ENCODE measurements around the gene GOLGA6L9.
"Not testable (repeated sequence)": the region's sequence is repeated elsewhere in the genome, so short reads cannot be mapped to it uniquely, and the experiment has no call there.

Gene GOLGA6L9

GRCh38 chr15:82429693-82430092 lies at the start of gene GOLGA6L9:
Gene GOLGA6L9, plus strand, starts transcription at chr15:82429816. Its CDS starts 264 bp downstream, at chr15:82430080.
- DNase-seq: not testable (repeated sequence)

GRCh38 chr15:82381330-82381955 lies 48.2 kb upstream of the GOLGA6L9 start:
- DNase-seq: not testable (repeated sequence)

- DNase-seq: not testable (repeated sequence)
These were observed 42.4 kb upstream of the GOLGA6L9 start for GRCh38 chr15:82387209-82387608.

GRCh38 chr15:82390152-82390551 lies 39.5 kb upstream of the GOLGA6L9 start:
- DNase-seq: not testable (repeated sequence)

GRCh38 chr15:82392077-82392476 lies 37.5 kb upstream of the GOLGA6L9 start:
- DNase-seq: not testable (repeated sequence)

- no peak for DNase-seq
These were observed 35.9 kb upstream of the GOLGA6L9 start for GRCh38 chr15:82393671-82394070.

- not testable (repeated sequence) for DNase-seq
These were observed 33.8 kb upstream of the GOLGA6L9 start for GRCh38 chr15:82395788-82396187.

- no peak for DNase-seq
These were observed 31.8 kb upstream of the GOLGA6L9 start for GRCh38 chr15:82397817-82398216.

GRCh38 chr15:82398785-82399184 lies 30.8 kb upstream of the GOLGA6L9 start:
- no peak for DNase-seq

GRCh38 chr15:82399366-82400103 lies 30.1 kb upstream of the GOLGA6L9 start:
- not testable (repeated sequence) for DNase-seq

GRCh38 chr15:82401918-82402317 lies 27.7 kb upstream of the GOLGA6L9 start:
- DNase-seq: not testable (repeated sequence)

- DNase-seq: not testable (repeated sequence)
These were observed 27.3 kb upstream of the GOLGA6L9 start for GRCh38 chr15:82402341-82402740.

GRCh38 chr15:82406211-82406610 lies 23.4 kb upstream of the GOLGA6L9 start:
- DNase-seq: not testable (repeated sequence)

GRCh38 chr15:82410306-82410705 lies 19.3 kb upstream of the GOLGA6L9 start:
- not testable (repeated sequence) for DNase-seq

- not testable (repeated sequence) for DNase-seq
These were observed 18.0 kb upstream of the GOLGA6L9 start for GRCh38 chr15:82411595-82411994.

- DNase-seq: not testable (repeated sequence)
These were observed 15.0 kb upstream of the GOLGA6L9 start for GRCh38 chr15:82414525-82415191.

- DNase-seq: not testable (repeated sequence)
These were observed 9.1 kb upstream of the GOLGA6L9 start for GRCh38 chr15:82420516-82420915.

- not testable (repeated sequence) for DNase-seq
These were observed 8.7 kb upstream of the GOLGA6L9 start for GRCh38 chr15:82420966-82421365.

GRCh38 chr15:82427117-82427516 lies 2.5 kb upstream of the GOLGA6L9 start:
- not testable (repeated sequence) for DNase-seq

GRCh38 chr15:82445420-82445819 lies 15.8 kb downstream of the GOLGA6L9 start:
- DNase-seq: peak; percentile 12

- not testable (repeated sequence) for DNase-seq
These were observed 27.7 kb downstream of the GOLGA6L9 start for GRCh38 chr15:82457336-82457735.

- DNase-seq: not testable (repeated sequence)
These were observed 36.0 kb downstream of the GOLGA6L9 start for GRCh38 chr15:82465629-82466028.

GRCh38 chr15:82468205-82468604 lies 38.6 kb downstream of the GOLGA6L9 start:
- not testable (repeated sequence) for DNase-seq

- DNase-seq: not testable (repeated sequence)
These were observed 39.8 kb downstream of the GOLGA6L9 start for GRCh38 chr15:82469381-82469780.
